Transverse colon (tissue), 4 donors: ENCODE data around the gene KLHL10.
"Not testable (repeated sequence)": the region's sequence is repeated elsewhere in the genome, so short reads cannot be mapped to it uniquely, and the experiment has no call there.

Experiments used
- POLR2A ChIP-seq: fragments of 450-650 bp; IDR thresholded peaks from one replicate; pipeline ENCODE4 v1.6.1; 2016; ENCODE audit warnings: antibody characterized with exemption, mild to moderate bottlenecking, moderate library complexity
- POLR2AphosphoS5 ChIP-seq, 3 donors: sonication (generic); formaldehyde crosslinking; IDR thresholded peaks; one replicate each; pipeline ENCODE4 v1.6.1; 2016; ENCODE audit warnings: antibody characterized with exemption in 3 of 3
- TF ChIP-seq, protein P1 (sequence below), 5 experiments: fragments of 200-600 bp in 3 of 5; fragments of 450-650 bp in 2 of 5; sonication (generic) in 3 of 5; IDR thresholded peaks; 1 replicate in 2 of 5; 2 replicates in 3 of 5; pipeline ENCODE4 v1.5.1; 2016 to 2017; ENCODE audit warnings: antibody characterized with exemption in 5 of 5, inconsistent platforms in 3 of 5, mild to moderate bottlenecking in 2 of 5, moderate library complexity in 1 of 5

DNA sequence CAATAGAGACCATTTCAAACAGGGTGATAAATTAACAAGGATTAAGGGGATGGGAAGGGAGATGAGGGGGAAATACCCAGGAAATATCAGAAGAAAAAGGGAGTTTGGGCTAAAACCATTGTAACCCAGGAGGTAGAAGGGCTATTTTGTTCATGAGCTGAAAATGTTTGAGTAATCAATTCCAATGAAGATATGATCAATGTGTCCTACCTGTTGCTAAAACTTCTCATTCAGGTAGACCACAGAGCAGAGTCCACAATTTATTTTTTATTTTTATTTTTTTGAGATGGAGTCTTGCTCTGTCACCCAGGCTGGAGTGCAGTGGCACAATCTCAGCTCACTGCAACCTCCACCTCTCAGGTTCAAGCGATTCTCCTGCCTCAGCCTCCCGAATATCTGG, 1.8 kb downstream of the KLHL10 start:
- not testable (repeated sequence) for TF ChIP-seq POLR2A; POLR2AphosphoS5 (IDR thresholded peaks at IDR 0.05)
- TF ChIP-seq, protein P1, sequence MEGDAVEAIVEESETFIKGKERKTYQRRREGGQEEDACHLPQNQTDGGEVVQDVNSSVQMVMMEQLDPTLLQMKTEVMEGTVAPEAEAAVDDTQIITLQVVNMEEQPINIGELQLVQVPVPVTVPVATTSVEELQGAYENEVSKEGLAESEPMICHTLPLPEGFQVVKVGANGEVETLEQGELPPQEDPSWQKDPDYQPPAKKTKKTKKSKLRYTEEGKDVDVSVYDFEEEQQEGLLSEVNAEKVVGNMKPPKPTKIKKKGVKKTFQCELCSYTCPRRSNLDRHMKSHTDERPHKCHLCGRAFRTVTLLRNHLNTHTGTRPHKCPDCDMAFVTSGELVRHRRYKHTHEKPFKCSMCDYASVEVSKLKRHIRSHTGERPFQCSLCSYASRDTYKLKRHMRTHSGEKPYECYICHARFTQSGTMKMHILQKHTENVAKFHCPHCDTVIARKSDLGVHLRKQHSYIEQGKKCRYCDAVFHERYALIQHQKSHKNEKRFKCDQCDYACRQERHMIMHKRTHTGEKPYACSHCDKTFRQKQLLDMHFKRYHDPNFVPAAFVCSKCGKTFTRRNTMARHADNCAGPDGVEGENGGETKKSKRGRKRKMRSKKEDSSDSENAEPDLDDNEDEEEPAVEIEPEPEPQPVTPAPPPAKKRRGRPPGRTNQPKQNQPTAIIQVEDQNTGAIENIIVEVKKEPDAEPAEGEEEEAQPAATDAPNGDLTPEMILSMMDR (IDR thresholded peaks at IDR 0.05): not testable (repeated sequence)
